ENCODE results near the gene NSDHL. TPM values are rescaled to one million over a fixed set of nuclear protein-coding genes. Genes with fewer than 3 reads are reported as not detected.

Gene NSDHL
- total and polyA plus RNA-seq, 2 of the 4 experiments (the other 2 are of a cell fraction): 22.8 to 26.0 TPM

GRCh38 chrX:152810403-152810802 lies 20.5 kb upstream of the NSDHL start:
- no peak overlapping the region for H4K91ac ChIP-seq (ENCODE audit: insufficient read depth, low read depth, low read length)
- H3K9me3 ChIP-seq (ENCODE audit: control insufficient read depth, insufficient read depth, low read length): no peaks in the 10 kb centered on the region
- H3K56ac ChIP-seq (ENCODE audit: extremely low read depth, insufficient read depth, low read length): no peak overlapping the region
- intact Hi-C loops (cut with micrococcal nuclease): no loop called here
- H3K9ac ChIP-seq (ENCODE audit: low read depth, low read length): no peak overlapping the region
- H2BK120ac ChIP-seq (ENCODE audit: low read depth, low read length): no peak overlapping the region
- TF ChIP-seq CEBPB (IDR thresholded peaks at IDR 0.05; ENCODE audit: low read depth, low read length) (no peak), BHLHE40 (IDR thresholded peaks at IDR 0.05; ENCODE audit: low read depth, low read length) (no peak), MXI1 (IDR thresholded peaks at IDR 0.05; ENCODE audit: borderline replicate concordance, low read depth, low read length) (no peak), POLR2A (IDR thresholded peaks at IDR 0.05; ENCODE audit: low read depth, low read length) (no peak), SMC3 (IDR thresholded peaks at IDR 0.05; ENCODE audit: low read depth, low read length) (no peak), CHD1 (IDR thresholded peaks at IDR 0.05; ENCODE audit: low read depth, low read length) (no peak), RFX5 (IDR thresholded peaks at IDR 0.05; ENCODE audit: low read depth, low read length) (no peak), ELK1 (IDR thresholded peaks at IDR 0.05; ENCODE audit: borderline replicate concordance, low read depth, low read length) (no peak), FOS (IDR thresholded peaks at IDR 0.05; ENCODE audit: low read depth, low read length) (no peak), USF2 (IDR thresholded peaks at IDR 0.05; ENCODE audit: low read depth, low read length) (no peak), RAD21 (IDR thresholded peaks at IDR 0.05; ENCODE audit: low read length) (no peak), MAFK (IDR thresholded peaks at IDR 0.05; ENCODE audit: low read depth, low read length) (no peak), RCOR1 (IDR thresholded peaks at IDR 0.05; ENCODE audit: insufficient replicate concordance, low read length) (no peak), MAZ (IDR thresholded peaks at IDR 0.05; ENCODE audit: borderline replicate concordance, low read depth, low read length) (no peak), CTCF (conservative IDR thresholded peaks at IDR 0.05; ENCODE audit: low read depth, low read length) (no peak), NFE2L2 (IDR thresholded peaks at IDR 0.05; ENCODE audit: low read depth, low read length) (no peak)
- H4K20me1 ChIP-seq (ENCODE audit: insufficient read depth, low read length): no peaks in the 10 kb centered on the region
- dilution Hi-C loops (cut with HindIII; ENCODE audit: low sequenced_read_pairs, unreplicated experiment): no loop called here
- H3K4me1 ChIP-seq (ENCODE audit: control insufficient read depth, insufficient read depth, low read length): no peaks in the 10 kb centered on the region
- H3K27ac ChIP-seq (ENCODE audit: insufficient read depth, low read length): no peak overlapping the region
- DNase-seq (no peak), ATAC-seq (ENCODE audit: low read depth) (no peak)
- H3K79me1 ChIP-seq (ENCODE audit: low read depth in 1 of 2, low read length in 2 of 2): no peaks in the 10 kb centered on the region
- H3K36me3 ChIP-seq (ENCODE audit: control insufficient read depth, insufficient read depth, low read length): no peaks in the 10 kb centered on the region
- no peak overlapping the region for H4K5ac ChIP-seq (ENCODE audit: low read depth, low read length)
- in situ Hi-C loops (cut with MboI; ENCODE audit: low sequenced_read_pairs): loop anchor here (25.0 kb wide), 1 partner anchor 1648 kb away; no protein-coding TSS in a partner anchor
- H3K4me3 ChIP-seq (ENCODE audit: insufficient read depth, low read depth, low read length): no peak overlapping the region
- 60% methylated on average over 1 of the region's 4 CpGs; no CpG with 5 or more reads in 1 of the 2 experiments for WGBS, 2 experiments (ENCODE audit: extremely low coverage in 2 of 2, insufficient read length in 1 of 2)
- H2AFZ ChIP-seq (replicated peaks; ENCODE audit: low read length, poor library complexity): no peak overlapping the region
- no peaks in the 10 kb centered on the region for H3K9me1 ChIP-seq (ENCODE audit: insufficient read depth, low read length)
- H2BK20ac ChIP-seq (ENCODE audit: low read depth, low read length): no peak overlapping the region
- no peak overlapping the region for H3K14ac ChIP-seq (replicated peaks; ENCODE audit: low read depth, low read length)
- no peaks in the 10 kb centered on the region; the same call in 1 of the 2 replicates for H3K27me3 ChIP-seq (ENCODE audit: control insufficient read depth, insufficient read depth, low read length)
- H3K4me2 ChIP-seq (ENCODE audit: low read depth, low read length): no peak overlapping the region
- no peak overlapping the region for H3K23ac ChIP-seq (ENCODE audit: low read depth, low read length)
- no peak overlapping the region for H3K18ac ChIP-seq (ENCODE audit: low read depth, low read length)
- no TSS peak for BruUV-seq (replicated peaks)
- no peak overlapping the region for H2BK5ac ChIP-seq (ENCODE audit: low read depth, low read length, poor library complexity, severe bottlenecking)
- H3K4ac ChIP-seq (ENCODE audit: low read depth, low read length): no peak overlapping the region
- no peak overlapping the region for H2AK5ac ChIP-seq (ENCODE audit: low read depth, low read length)
- H2AK9ac ChIP-seq (replicated peaks; ENCODE audit: low read depth, low read length, poor library complexity): no peak overlapping the region
- POLR2A ChIA-PET (ENCODE audit: unreplicated experiment): no interaction called here
- CTCF ChIA-PET: no interaction called here
- no peak overlapping the region for H2BK15ac ChIP-seq (ENCODE audit: low read depth, low read length)
- H4K8ac ChIP-seq (ENCODE audit: low read depth in 2 of 2, low read length in 2 of 2): no peak overlapping the region
